ENCODE results near the gene RTN1.

Gene RTN1

GRCh38 chr14:59814988-59815387 is 55.6 kb downstream of the RTN1 start:
- DNase-seq: no peak
- in situ Hi-C loops (cut with MboI; ENCODE audit: low pct_unique_long_range_greater_than_20kb, low sequenced_read_pairs): no loop called here

GRCh38 chr14:59811815-59812214 is 58.8 kb downstream of the RTN1 start:
- in situ Hi-C loops (cut with MboI; ENCODE audit: low pct_unique_long_range_greater_than_20kb, low sequenced_read_pairs): no loop called here
- no peak for DNase-seq

- in situ Hi-C loops (cut with MboI; ENCODE audit: low pct_unique_long_range_greater_than_20kb, low sequenced_read_pairs): no loop called here
- no peak for DNase-seq
Observed at GRCh38 chr14:59811073-59811472, 59.5 kb downstream of the RTN1 start.

GRCh38 chr14:59803052-59803540 is 67.5 kb downstream of the RTN1 start:
- DNase-seq: no peak
- in situ Hi-C loops (cut with MboI; ENCODE audit: low pct_unique_long_range_greater_than_20kb, low sequenced_read_pairs): no loop called here

GRCh38 chr14:59788176-59788575 is 82.4 kb downstream of the RTN1 start:
- in situ Hi-C loops (cut with MboI; ENCODE audit: low pct_unique_long_range_greater_than_20kb, low sequenced_read_pairs): no loop called here
- DNase-seq: no peak

GRCh38 chr14:59787045-59787674 is 83.4 kb downstream of the RTN1 start:
- no peak for DNase-seq
- in situ Hi-C loops (cut with MboI; ENCODE audit: low pct_unique_long_range_greater_than_20kb, low sequenced_read_pairs): no loop called here

GRCh38 chr14:59785629-59786028 is 84.9 kb downstream of the RTN1 start:
- DNase-seq: no peak
- in situ Hi-C loops (cut with MboI; ENCODE audit: low pct_unique_long_range_greater_than_20kb, low sequenced_read_pairs): no loop called here

GRCh38 chr14:59782760-59783159 is 87.8 kb downstream of the RTN1 start:
- no peak for DNase-seq
- in situ Hi-C loops (cut with MboI; ENCODE audit: low pct_unique_long_range_greater_than_20kb, low sequenced_read_pairs): no loop called here

- no peak for DNase-seq
- in situ Hi-C loops (cut with MboI; ENCODE audit: low pct_unique_long_range_greater_than_20kb, low sequenced_read_pairs): no loop called here
Observed at GRCh38 chr14:59777006-59777579, 93.5 kb downstream of the RTN1 start.

GRCh38 chr14:59776468-59776867 is 94.1 kb downstream of the RTN1 start:
- no peak for DNase-seq
- in situ Hi-C loops (cut with MboI; ENCODE audit: low pct_unique_long_range_greater_than_20kb, low sequenced_read_pairs): no loop called here

GRCh38 chr14:59772233-59772632 is 98.3 kb downstream of the RTN1 start:
- in situ Hi-C loops (cut with MboI; ENCODE audit: low pct_unique_long_range_greater_than_20kb, low sequenced_read_pairs): no loop called here
- no peak for DNase-seq

- in situ Hi-C loops (cut with MboI; ENCODE audit: low pct_unique_long_range_greater_than_20kb, low sequenced_read_pairs): no loop called here
- DNase-seq: no peak
Observed at GRCh38 chr14:59771577-59771976, 99.0 kb downstream of the RTN1 start.

- in situ Hi-C loops (cut with MboI; ENCODE audit: low pct_unique_long_range_greater_than_20kb, low sequenced_read_pairs): no loop called here
- DNase-seq: no peak
Observed at GRCh38 chr14:59769586-59769985, 101.0 kb downstream of the RTN1 start.

GRCh38 chr14:59768855-59769375 is 101.7 kb downstream of the RTN1 start:
- DNase-seq: no peak
- in situ Hi-C loops (cut with MboI; ENCODE audit: low pct_unique_long_range_greater_than_20kb, low sequenced_read_pairs): no loop called here

- no peak for DNase-seq
- in situ Hi-C loops (cut with MboI; ENCODE audit: low pct_unique_long_range_greater_than_20kb, low sequenced_read_pairs): no loop called here
Observed at GRCh38 chr14:59761851-59762250, 108.7 kb downstream of the RTN1 start.

GRCh38 chr14:59755409-59756135 is 115.0 kb downstream of the RTN1 start:
- in situ Hi-C loops (cut with MboI; ENCODE audit: low pct_unique_long_range_greater_than_20kb, low sequenced_read_pairs): no loop called here
- DNase-seq: no peak

- in situ Hi-C loops (cut with MboI; ENCODE audit: low pct_unique_long_range_greater_than_20kb, low sequenced_read_pairs): no loop called here
- no peak for DNase-seq
Observed at GRCh38 chr14:59754256-59754655, 116.3 kb downstream of the RTN1 start.

- DNase-seq: no peak
- in situ Hi-C loops (cut with MboI; ENCODE audit: low pct_unique_long_range_greater_than_20kb, low sequenced_read_pairs): no loop called here
Observed at GRCh38 chr14:59753512-59753911, 117.1 kb downstream of the RTN1 start.

GRCh38 chr14:59751578-59751977 is 119.0 kb downstream of the RTN1 start:
- in situ Hi-C loops (cut with MboI; ENCODE audit: low pct_unique_long_range_greater_than_20kb, low sequenced_read_pairs): no loop called here
- DNase-seq: no peak

GRCh38 chr14:59739794-59740193 is 130.8 kb downstream of the RTN1 start:
- in situ Hi-C loops (cut with MboI; ENCODE audit: low pct_unique_long_range_greater_than_20kb, low sequenced_read_pairs): no loop called here
- DNase-seq: no peak
